Erythroblast (primary cell): ENCODE measurements around the gene UBE2Q2.

Source experiments
- GATA1 ChIP-seq: IDR thresholded peaks from 2 replicates; pipeline ENCODE4 v1.6.1; 2011; ENCODE audit warnings: low read depth, mild to moderate bottlenecking, control low read depth, low read length, moderate library complexity
- POLR2A ChIP-seq: IDR thresholded peaks from 2 replicates; pipeline ENCODE4 v1.6.1; 2011; ENCODE audit warnings: mild to moderate bottlenecking, low read length

- TF ChIP-seq POLR2A (no peak), GATA1 (no peak)
Measured at GRCh38 chr15:75814794-75815193, 28.5 kb upstream of the UBE2Q2 start.
